Measurements from ENCODE around the gene ALKBH3. TPM values are rescaled to one million over a fixed set of nuclear protein-coding genes. Genes with fewer than 3 reads are reported as not detected.

The ALKBH3 gene
- total RNA-seq, 1 experiment from 2014 or later = 13.3 TPM

GRCh38 chr11:43874078-43874477 is 6.6 kb upstream of the ALKBH3 start:
- H3K27ac Mint-ChIP-seq = no peak overlapping the region
- ChIA-PET CTCF (interaction anchor here (0.7 kb wide), 1 partner anchor 73 kb away, joined by 3 read pairs; no protein-coding TSS in a partner anchor), POLR2A (no interaction called here)
- TF ChIP-seq AR (CRISPR knock-in tag; IDR thresholded peaks at IDR 0.05) = no peak
- no peak for TF ChIP-seq ZNF263 (CRISPR knock-in tag; IDR thresholded peaks at IDR 0.05; ENCODE audit: low read depth)
- no peak for TF ChIP-seq TP53 (CRISPR knock-in tag; IDR thresholded peaks at IDR 0.05)
- no peak for TF ChIP-seq IRF2 (CRISPR knock-in tag; IDR thresholded peaks at IDR 0.05; ENCODE audit: borderline replicate concordance, low read depth)
- TF ChIP-seq ZNF425 (CRISPR knock-in tag; conservative IDR thresholded peaks at IDR 0.05) = no peak
- no peak for TF ChIP-seq ZNF396 (CRISPR knock-in tag; IDR thresholded peaks at IDR 0.05; ENCODE audit: borderline replicate concordance)
- TF ChIP-seq ZNF138 (CRISPR knock-in tag; conservative IDR thresholded peaks at IDR 0.05) = no peak
- no peak for TF ChIP-seq NR3C1 (CRISPR knock-in tag; conservative IDR thresholded peaks at IDR 0.05; ENCODE audit: low read depth)
- TF ChIP-seq E2F5 (CRISPR knock-in tag; IDR thresholded peaks at IDR 0.05) = no peak
- no peak for TF ChIP-seq ATF2 (CRISPR knock-in tag; IDR thresholded peaks at IDR 0.05; ENCODE audit: borderline replicate concordance, low read depth)
- no peak for TF ChIP-seq EMX1 (CRISPR knock-in tag; IDR thresholded peaks at IDR 0.05)
- TF ChIP-seq MYBL2 (CRISPR knock-in tag; IDR thresholded peaks at IDR 0.05) = no peak
- no peak for TF ChIP-seq GTF2I (CRISPR knock-in tag; conservative IDR thresholded peaks at IDR 0.05)
- TF ChIP-seq ZNF671 (CRISPR knock-in tag; IDR thresholded peaks at IDR 0.05) = no peak
- no peak for TF ChIP-seq KAT7 (CRISPR knock-in tag; IDR thresholded peaks at IDR 0.05; ENCODE audit: borderline replicate concordance)
- no peak for TF ChIP-seq RORB (CRISPR knock-in tag; IDR thresholded peaks at IDR 0.05)
- TF ChIP-seq SOX15 (CRISPR knock-in tag; IDR thresholded peaks at IDR 0.05) = no peak
- H3K4me1 Mint-ChIP-seq = no peaks in the 10 kb centered on the region
- H3K4me3 Mint-ChIP-seq = no peak overlapping the region
- H3K9me3 Mint-ChIP-seq = no peaks in the 10 kb centered on the region
- H3K36me3 Mint-ChIP-seq = no peaks in the 10 kb centered on the region
- H3K27me3 Mint-ChIP-seq (ENCODE audit: low read depth) = peaks cover 88% of the 10 kb centered on the region
- ATAC-seq = no peak
- DNase-seq (ENCODE audit: low spot score) = no peak

- DNase-seq (ENCODE audit: low spot score) = no peak
- ATAC-seq = no peak
- Mint-ChIP-seq H3K4me3 (no peak overlapping the region), H3K27ac (no peak overlapping the region), H3K9me3 (no peaks in the 10 kb centered on the region), H3K27me3 (ENCODE audit: low read depth) (peaks cover 89% of the 10 kb centered on the region), H3K36me3 (no peaks in the 10 kb centered on the region), H3K4me1 (no peaks in the 10 kb centered on the region)
- TF ChIP-seq AFF4 (CRISPR knock-in tag; IDR thresholded peaks at IDR 0.05; ENCODE audit: borderline replicate concordance) (no peak), ZBTB43 (CRISPR knock-in tag; IDR thresholded peaks at IDR 0.05) (no peak), CREM (CRISPR knock-in tag; IDR thresholded peaks at IDR 0.05) (no peak), ZSCAN18 (CRISPR knock-in tag; IDR thresholded peaks at IDR 0.05) (no peak), ZNF219 (CRISPR knock-in tag; IDR thresholded peaks at IDR 0.05; ENCODE audit: borderline replicate concordance) (no peak), SMAD4 (CRISPR knock-in tag; IDR thresholded peaks at IDR 0.05) (no peak), ZNF416 (CRISPR knock-in tag; IDR thresholded peaks at IDR 0.05) (no peak)
- ChIA-PET CTCF (no interaction called here), POLR2A (no interaction called here)
These were observed 5.9 kb upstream of the ALKBH3 start for GRCh38 chr11:43874738-43875137.

Data from WTC11 (cell line).